Endometrium (tissue), 2 donors: ENCODE data around the gene DDTL.

Source experiments
- FAIRE-seq: peaks from 2 replicates; lab custom pipeline; 2012; peaks lifted over from hg19 to GRCh38; lab: Jason Lieb, UNC
- donor health status: control.
- donor health status: control.

Gene DDTL

DNA sequence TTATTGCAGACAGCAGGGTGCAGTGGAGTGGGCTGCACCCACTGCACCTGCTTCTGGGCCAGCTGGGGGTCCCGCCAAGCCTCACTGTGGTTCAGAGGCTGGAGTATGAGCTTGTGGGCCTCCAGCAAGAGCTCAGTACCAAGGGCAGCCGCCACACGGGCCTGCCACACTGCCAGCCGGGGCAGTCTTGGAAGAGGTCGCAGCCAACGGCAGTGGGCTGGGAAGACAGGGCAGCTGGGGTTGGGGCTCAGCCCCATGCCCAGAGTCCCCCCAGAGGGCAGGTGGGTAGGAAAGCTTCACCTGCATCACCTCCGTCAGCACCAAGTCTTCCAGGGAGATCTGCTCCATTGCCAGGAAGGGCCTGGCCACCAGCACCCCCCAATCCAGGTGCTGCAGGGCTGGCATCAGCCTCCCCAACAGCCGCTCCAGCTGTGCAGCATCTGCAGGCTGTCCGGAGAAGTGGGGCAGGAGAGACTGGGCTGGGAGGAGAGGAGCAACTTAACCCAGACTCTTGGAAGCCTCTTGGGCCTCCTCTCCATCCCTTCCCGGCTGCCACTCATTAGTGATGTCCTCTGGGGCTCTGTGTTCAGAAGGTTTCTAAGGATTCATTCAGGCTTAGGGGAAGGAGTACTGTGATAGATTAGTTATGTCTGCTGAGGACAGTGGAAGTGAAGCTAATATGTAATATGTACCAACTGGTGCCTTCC, 39.7 kb downstream of the DDTL start:
- no peak for FAIRE-seq

DNA sequence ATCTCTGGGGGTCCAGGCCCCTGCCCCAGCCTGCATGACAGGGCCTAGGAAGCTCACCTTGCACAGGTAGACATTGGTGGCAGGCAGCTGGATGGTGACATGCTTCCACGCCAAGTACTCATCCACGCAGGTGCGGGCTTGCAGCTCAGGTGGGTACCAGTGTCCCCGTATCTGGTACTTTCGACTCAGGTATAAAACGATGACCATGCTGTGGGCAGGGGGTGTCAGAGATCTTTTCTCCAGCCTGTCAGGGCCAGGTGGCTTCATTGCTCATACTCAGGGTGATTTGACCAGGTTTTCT, 40.2 kb downstream of the DDTL start:
- FAIRE-seq: no peak

DNA sequence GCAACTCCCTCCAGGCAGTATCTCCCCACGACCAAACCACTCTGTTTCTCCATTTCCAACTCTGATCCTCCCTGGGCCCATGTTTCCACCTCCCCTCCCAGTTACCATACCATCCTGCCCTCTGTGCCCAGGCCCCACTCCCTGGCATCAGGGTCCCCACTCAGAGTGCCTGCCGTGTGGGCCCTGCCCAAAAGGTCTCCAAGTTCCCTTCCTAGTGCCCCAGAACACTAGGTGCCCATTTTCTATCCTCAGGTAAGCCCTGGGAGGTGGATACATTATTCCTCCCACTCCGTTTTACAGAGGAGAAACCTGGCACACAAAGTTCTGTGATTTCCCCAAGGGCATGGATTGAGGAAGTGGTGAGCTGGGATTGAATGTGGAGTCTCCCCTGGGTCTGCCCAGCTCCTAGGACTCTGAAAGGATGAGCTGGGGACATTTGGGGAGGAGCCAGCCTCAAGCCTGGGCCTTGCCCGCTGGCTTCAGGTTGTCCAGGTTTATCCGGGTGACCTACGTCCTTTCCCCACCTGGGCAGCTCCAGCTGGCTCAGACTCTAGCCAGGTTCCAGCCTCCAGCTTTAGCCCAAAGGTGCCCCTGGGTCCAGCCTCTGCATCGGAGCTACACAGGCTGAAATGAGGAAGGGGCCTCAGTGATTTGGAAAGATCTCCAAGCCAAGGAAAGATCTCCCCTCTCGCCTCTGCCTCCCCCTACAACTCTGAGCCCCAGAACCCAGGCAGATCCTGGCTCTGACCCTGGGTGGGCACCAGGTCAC, 40.7 kb downstream of the DDTL start:
- FAIRE-seq: no peak

DNA sequence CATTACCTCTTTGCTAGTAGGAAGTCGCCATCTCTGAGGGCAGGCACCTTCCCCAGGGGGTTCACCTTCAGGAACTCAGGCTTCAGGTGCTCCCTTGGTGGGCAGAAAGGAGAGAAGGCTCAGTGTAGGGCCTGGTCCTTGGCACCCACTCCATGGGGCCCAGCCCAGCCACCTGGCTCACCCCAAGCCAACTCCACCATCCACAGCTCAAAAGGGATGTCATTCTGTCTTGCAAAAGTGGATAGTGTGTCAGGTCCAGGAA, 41.3 kb downstream of the DDTL start:
- FAIRE-seq: no peak

DNA sequence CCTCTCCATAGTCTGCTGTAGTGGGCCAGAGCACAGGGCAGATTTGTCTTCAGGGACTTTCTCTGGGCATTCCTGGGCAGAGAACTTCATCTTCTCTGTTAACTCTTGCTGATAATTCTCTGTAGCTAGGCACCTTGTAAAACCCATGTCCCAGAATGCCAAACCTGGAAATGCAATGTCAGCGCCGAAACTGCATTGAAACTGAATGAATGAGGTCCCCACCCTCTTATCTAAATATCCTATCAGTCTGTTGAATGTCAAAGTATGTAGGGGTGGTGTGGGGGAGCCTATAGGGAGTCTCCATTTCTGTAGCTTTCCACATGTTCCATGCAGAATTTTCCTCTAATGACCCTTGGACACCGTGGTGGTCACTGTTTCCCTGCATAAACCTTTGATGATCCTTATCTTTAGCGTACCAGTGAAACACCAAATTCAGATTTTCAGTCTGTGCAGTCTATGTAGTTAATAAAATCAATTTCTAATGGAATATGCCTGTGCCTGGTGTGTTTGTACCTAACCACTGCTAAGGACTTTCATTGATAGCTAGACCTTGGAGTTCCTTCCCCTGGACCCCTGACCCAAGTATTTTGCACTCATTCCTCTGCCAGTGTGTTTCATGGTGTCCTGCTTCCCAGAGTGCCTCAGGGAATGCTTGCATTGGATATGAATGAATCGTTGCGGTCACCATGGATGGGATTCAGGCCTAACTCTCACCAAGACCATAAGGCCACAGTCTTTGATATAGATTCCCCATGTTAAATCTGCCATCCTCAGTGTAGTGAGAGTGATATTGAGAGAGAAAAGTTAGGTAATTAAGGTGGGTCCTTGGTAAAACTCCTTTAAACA, 41.9 kb downstream of the DDTL start:
- FAIRE-seq: no peak

DNA sequence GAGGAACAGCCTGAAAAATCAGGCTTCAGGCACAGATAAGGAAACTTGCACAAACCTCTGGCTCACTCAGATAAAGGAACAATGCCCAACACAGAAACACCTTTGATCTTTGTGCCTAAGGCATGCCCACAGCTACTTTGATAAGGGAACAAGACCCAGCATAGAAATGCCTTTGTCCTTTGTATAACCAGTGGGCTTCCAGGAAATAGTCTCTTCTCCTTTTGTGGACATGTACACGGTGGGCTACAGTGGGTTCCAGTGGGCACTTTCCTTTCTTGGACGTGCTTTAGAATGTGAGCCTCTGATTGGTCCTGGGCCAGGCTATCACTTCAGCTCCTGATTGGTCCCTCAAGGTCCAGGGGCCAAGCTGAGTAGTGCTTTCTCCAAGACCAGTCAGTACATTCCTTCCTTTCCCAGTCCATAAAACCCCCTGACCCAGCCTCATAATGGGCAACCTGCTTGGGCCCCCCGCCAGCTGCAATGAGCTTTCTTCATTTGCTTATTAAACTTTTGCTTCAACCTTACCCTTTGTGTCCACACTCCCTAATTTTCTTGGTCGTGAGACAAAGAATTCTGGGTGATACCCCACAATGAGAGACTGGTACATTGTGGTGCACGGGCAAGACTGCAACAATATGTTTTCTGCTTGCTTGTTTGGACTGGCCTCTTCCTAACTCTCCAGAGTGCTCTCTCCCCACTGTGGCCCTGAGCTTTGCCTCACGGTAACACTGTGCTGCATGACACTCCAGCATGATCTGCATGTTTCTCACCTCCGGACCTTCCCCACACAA, 42.7 kb downstream of the DDTL start:
- no peak for FAIRE-seq

DNA sequence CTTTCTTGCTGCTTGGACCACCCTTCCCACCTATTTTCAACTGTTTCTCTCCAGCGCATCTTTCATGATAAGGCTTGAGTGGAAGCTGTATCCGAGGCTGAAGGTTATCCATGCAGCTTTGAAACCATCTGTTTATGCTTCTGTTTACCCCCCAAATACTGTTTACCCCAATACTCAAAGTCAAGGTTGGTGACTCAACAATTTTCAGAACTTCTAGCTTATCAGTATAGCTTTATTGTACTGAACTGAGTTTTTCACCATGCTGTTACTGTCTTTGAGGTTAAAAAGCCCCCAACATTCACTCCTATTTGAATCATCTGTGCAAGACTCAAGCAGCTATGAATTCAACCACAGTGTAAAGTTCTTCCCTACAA, 43.3 kb downstream of the DDTL start:
- FAIRE-seq: no peak

DNA sequence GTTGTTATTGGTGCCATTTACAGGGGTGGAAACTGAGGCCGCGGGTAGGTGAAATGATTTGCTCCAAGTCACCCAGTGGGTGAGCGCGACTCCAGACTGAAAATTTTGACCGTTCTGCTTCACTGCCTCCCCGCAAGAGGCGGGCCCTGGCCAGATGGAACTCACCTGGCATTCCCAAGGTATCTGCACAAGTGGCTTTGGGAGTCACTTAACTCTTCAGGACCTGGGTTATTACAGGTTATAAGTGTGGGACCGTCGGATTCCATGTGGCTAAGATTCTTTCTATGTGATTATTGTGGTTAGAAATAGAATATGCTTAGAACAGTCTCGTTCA, 45.0 kb downstream of the DDTL start:
- no peak for FAIRE-seq

DNA sequence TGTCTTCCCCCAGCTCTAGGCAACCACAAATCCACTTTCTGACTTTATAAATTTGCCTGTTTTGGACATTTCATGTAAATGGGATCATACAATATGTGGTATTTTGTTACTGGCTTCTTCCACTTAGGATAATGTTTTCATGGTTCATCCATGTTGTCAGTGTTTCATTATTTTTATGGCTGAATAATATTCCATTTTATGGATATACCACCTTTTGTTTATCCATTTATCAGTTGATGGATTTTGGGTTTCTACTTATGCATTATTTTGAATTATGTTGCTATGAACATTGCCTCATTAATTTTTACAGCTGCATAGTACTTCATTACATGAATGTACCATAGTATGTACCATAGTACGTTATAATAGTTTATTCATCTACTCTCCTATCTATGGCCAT, 49.5 kb downstream of the DDTL start:
- no peak for FAIRE-seq

DNA sequence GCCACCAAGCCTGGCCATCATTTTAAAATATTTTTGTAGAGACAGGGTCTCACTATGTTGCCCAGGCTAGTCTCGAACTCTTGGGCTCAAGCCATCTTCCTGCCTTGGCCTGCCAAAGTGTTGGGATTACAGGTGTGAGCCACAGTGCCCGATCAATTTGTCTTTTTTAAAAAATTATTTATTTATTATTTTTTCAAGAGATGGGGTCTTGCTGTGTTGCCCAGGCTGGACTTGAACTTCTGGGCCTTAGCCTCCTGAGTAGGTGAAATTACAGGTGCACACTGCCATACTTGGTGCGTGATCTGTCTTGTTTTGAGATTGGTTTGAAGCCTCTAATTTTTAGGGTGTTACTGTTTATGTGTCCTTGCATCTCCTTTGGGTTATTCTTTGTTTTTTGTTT, 54.6 kb downstream of the DDTL start:
- FAIRE-seq: no peak
